IPS-18a (cell line): Measurements from ENCODE around the gene GINS1.

Source experiments
- H3K27ac ChIP-seq: one replicate; pipeline ENCODE4 v1.5.1; 2013; ENCODE audit warnings: low read length
- H3K27me3 ChIP-seq: one replicate; pipeline ENCODE4 v1.6.1; 2013; ENCODE audit warnings: mild to moderate bottlenecking, low read length; ENCODE audit not compliant: control insufficient read depth, insufficient read depth
- H3K36me3 ChIP-seq: one replicate; pipeline ENCODE4 v1.6.1; 2013; ENCODE audit warnings: low read depth, low read length; ENCODE audit not compliant: control insufficient read depth
- H3K4me1 ChIP-seq: one replicate; pipeline ENCODE4 v1.6.1; 2013; ENCODE audit warnings: low read depth, low read length; ENCODE audit not compliant: control insufficient read depth
- H3K4me3 ChIP-seq: one replicate; pipeline ENCODE4 v1.5.1; 2013; ENCODE audit warnings: low read length
- H3K9ac ChIP-seq: one replicate; pipeline ENCODE4 v1.6.1; 2013; ENCODE audit warnings: mild to moderate bottlenecking, low read length, moderate library complexity
- H3K9me3 ChIP-seq: one replicate; pipeline ENCODE4 v1.6.1; 2013; ENCODE audit warnings: low read depth, low read length; ENCODE audit not compliant: control insufficient read depth

GINS1 gene

DNA sequence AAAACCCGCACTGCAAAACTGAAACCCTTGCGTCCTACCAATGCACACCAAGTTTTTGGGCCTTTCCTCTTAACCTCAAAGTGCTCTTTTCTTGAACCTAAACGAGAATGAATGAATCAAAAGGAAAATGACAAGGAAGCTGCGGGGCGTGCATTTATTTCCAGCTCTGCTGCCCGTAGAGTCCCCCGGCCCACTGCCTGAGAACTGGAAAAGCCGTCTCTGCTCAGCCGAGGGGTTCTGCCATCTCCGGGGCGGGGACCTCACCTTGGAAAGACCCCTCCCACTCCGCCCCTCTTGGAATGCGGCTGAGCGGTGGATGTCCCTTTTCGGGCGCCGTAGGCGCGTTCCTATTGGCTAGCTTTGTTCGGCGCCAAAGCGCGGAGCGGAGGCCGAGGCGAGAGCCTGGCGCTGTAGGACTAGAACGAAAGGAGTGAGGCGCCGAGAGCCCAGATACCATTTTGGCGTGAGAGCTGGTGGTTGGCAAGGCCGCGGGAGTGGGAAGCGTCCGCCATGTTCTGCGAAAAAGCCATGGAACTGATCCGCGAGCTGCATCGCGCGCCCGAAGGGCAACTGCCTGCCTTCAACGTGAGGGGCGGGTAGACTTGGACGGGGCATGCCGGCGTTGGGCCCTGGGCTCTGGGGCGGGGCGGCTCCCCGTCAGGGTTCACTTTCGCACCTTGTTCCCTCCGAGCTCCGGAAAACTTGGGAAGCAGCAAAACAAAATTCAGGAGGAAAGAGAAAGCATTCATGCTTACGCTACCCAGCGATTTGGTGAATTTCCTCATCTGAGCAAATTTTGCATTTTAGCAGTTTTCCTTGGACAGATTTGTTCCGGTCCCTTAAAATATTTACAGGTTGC lies at the start of gene GINS1:
Gene GINS1, plus strand, starts transcription at position 363 of the 859 bp plus-strand sequence. Its CDS starts 148 bp downstream, at position 511.
- peak within 1 kb of the TSS; percentile 95 for H3K4me3 ChIP-seq
- H3K9me3 ChIP-seq = peaks cover 10% of the 10 kb centered on the region
- H3K36me3 ChIP-seq = no peaks in the 10 kb centered on the region
- peaks cover 8% of the 10 kb centered on the region for H3K4me1 ChIP-seq
- H3K27ac ChIP-seq = peak within 1 kb of the TSS; percentile 91
- no peaks in the 10 kb centered on the region for H3K27me3 ChIP-seq
- peak within 1 kb of the TSS; percentile 98 for H3K9ac ChIP-seq

DNA sequence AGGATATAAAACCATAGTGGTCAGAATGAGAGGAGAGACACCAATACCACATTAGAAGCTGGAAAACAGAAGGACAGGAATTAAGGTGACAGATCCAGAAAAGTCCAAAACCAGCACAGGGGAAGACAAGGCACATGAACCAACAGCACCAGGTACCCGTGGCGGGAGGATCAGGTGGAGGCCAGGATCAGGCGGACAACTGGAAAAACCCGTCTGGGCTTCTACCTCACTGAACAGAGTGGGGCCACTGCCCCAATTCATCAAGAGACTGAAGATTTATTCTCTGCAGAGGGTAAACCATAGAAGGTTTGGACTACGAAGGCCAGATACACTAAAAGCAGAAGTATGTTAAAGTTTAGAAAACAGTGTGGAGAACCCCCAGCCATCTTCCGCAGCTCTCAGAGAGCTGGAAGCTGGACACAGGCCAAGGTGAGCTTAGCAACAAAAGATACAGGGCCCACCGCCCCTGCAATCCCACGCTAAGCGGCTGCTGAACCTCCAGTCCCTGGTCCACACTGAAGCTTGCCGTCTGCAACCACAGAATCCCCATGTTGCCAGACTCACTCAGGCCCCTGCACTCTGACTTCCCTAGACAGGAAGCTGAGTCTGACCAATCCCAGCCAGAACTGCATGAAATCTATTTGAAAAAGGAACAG lies 46.7 kb upstream of the GINS1 start:
- no peak overlapping the region for H3K9ac ChIP-seq
- H3K9me3 ChIP-seq = no peaks in the 10 kb centered on the region
- peaks cover 42% of the 10 kb centered on the region for H3K4me1 ChIP-seq
- H3K36me3 ChIP-seq = no peaks in the 10 kb centered on the region
- no peaks in the 10 kb centered on the region for H3K27me3 ChIP-seq
- no peak overlapping the region for H3K27ac ChIP-seq
- no peak overlapping the region for H3K4me3 ChIP-seq

DNA sequence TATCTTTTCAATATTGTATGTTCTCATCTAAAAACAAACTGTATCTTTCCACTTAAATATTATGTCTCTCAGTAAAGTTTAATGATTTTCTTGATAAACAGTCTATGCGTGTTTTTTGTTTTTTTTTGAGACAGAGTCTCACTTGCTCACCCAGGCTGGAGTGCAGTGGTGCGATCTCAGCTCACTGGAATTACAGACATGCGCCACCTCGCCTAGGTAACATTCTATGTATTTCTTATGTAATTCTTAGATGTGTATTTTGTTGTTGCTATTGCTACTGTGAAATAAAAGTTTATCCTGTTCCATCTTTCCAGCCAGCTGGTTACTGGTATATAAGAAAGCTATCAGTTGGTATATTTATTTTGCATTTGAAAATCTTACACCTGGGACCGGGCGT lies 46.2 kb upstream of the GINS1 start:
- Histone ChIP-seq H3K27me3 (no peaks in the 10 kb centered on the region), H3K4me3 (no peak overlapping the region), H3K9ac (no peak overlapping the region), H3K36me3 (no peaks in the 10 kb centered on the region), H3K9me3 (no peaks in the 10 kb centered on the region), H3K27ac (no peak overlapping the region), H3K4me1 (peaks cover 37% of the 10 kb centered on the region)

GRCh38 chr20:25364180-25364788 lies 43.2 kb upstream of the GINS1 start:
- no peak overlapping the region for H3K27ac ChIP-seq
- H3K9ac ChIP-seq = no peak overlapping the region
- no peaks in the 10 kb centered on the region for H3K36me3 ChIP-seq
- H3K27me3 ChIP-seq = no peaks in the 10 kb centered on the region
- peaks cover 16% of the 10 kb centered on the region for H3K4me1 ChIP-seq
- H3K9me3 ChIP-seq = no peaks in the 10 kb centered on the region
- peak overlapping the region; percentile 8 for H3K4me3 ChIP-seq

GRCh38 chr20:25364879-25365699 lies 42.4 kb upstream of the GINS1 start:
- Histone ChIP-seq H3K9me3 (no peaks in the 10 kb centered on the region), H3K36me3 (no peaks in the 10 kb centered on the region), H3K27ac (no peak overlapping the region), H3K9ac (no peak overlapping the region), H3K4me3 (peak overlapping the region; percentile 8), H3K27me3 (no peaks in the 10 kb centered on the region), H3K4me1 (peaks cover 16% of the 10 kb centered on the region)

GRCh38 chr20:25368526-25368925 lies 38.9 kb upstream of the GINS1 start:
- no peak overlapping the region for H3K9ac ChIP-seq

DNA sequence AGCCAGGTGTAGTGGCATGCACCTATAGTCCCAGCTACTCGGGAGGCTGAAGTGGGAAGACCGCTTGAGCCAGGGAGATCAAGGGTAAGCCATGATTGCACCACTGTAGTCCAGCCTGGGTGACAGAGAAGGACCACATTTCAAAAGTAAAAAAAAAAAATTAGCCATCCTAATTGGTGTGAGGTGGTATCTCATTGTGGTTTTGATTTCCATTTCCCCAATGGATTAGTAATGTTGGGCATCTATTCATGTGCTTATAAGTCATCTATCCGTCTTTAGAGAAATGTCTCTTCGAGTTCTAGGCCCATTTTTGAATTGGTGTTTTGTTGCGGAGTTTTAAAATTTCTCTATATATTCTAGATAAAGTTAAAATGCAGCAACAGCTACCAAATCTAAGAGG lies 38.5 kb upstream of the GINS1 start:
- Histone ChIP-seq H3K36me3 (no peaks in the 10 kb centered on the region), H3K27ac (no peak overlapping the region), H3K4me3 (no peak overlapping the region), H3K27me3 (no peaks in the 10 kb centered on the region), H3K4me1 (peaks cover 14% of the 10 kb centered on the region), H3K9ac (no peak overlapping the region), H3K9me3 (no peaks in the 10 kb centered on the region)

More at GRCh38 chr20:25368526-25368925, 38.9 kb upstream of the GINS1 start:
- Histone ChIP-seq H3K27ac (no peak overlapping the region), H3K4me1 (peaks cover 16% of the 10 kb centered on the region), H3K27me3 (no peaks in the 10 kb centered on the region), H3K36me3 (no peaks in the 10 kb centered on the region), H3K9me3 (no peaks in the 10 kb centered on the region), H3K4me3 (no peak overlapping the region)

- Histone ChIP-seq H3K4me1 (peaks cover 9% of the 10 kb centered on the region), H3K27me3 (no peaks in the 10 kb centered on the region), H3K27ac (no peak overlapping the region), H3K4me3 (no peak overlapping the region), H3K9ac (no peak overlapping the region), H3K36me3 (no peaks in the 10 kb centered on the region), H3K9me3 (no peaks in the 10 kb centered on the region)
Observed at GRCh38 chr20:25369529-25369928, 37.9 kb upstream of the GINS1 start.

GRCh38 chr20:25369971-25370370 lies 37.5 kb upstream of the GINS1 start:
- Histone ChIP-seq H3K27me3 (no peaks in the 10 kb centered on the region), H3K9me3 (no peaks in the 10 kb centered on the region), H3K27ac (no peak overlapping the region), H3K4me1 (peaks cover 4% of the 10 kb centered on the region), H3K9ac (no peak overlapping the region), H3K4me3 (no peak overlapping the region), H3K36me3 (no peaks in the 10 kb centered on the region)

DNA sequence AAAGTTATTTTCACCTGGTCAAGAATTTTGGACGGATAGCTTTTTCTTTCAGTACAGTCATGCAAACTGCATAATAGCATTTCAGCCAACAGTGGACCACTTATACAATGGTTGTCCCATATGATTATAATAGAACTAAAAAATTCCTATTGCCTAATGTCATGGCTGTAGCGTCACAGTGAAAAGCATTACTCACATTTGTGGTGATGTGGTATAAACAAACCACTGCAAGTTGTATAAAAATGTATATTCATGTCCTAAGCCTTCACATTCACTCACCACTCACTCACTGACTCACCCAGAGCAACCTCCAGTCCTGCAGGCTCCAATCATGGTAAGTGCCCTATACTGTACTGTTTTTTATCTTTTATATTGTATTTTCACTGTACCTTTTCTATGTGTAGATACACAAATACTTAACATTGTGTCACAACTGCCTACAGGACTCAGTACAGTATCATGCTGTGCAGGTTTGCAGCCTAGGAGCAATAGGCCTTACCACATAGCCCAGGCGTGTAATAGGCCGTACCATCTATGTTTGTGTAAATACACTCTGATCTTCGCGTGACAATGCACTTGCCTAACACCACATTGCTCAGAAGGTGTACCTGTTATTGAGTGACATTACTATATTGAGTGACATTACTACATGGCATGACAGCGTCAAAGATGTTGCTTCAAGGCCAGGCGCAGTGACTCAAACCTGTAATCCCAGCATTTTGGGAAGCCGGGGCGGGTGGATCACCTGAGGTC lies 34.7 kb upstream of the GINS1 start:
- Histone ChIP-seq H3K27ac (no peak overlapping the region), H3K4me1 (no peaks in the 10 kb centered on the region), H3K9ac (no peak overlapping the region), H3K36me3 (no peaks in the 10 kb centered on the region), H3K4me3 (no peak overlapping the region), H3K9me3 (no peaks in the 10 kb centered on the region), H3K27me3 (no peaks in the 10 kb centered on the region)
